ENCODE data around the gene ECSCR.

ECSCR gene

GRCh38 chr5:139475865-139476617 is 13.5 kb upstream of the ECSCR start:
- TF ChIP-seq CTCF (IDR thresholded peaks at IDR 0.05; ENCODE audit: low read depth, low read length), result no peak
- no peak overlapping the region for H3K4me3 ChIP-seq (replicated peaks in 1 of 2; ENCODE audit: low read depth in 2 of 2, low read length in 2 of 2)
- no peak for DNase-seq (ENCODE audit: low read depth in 2 of 2)

- DNase-seq (ENCODE audit: low read depth in 2 of 2), result peak; percentile 54 to 91
- H3K4me3 ChIP-seq (replicated peaks in 1 of 2; ENCODE audit: low read depth in 2 of 2, low read length in 2 of 2), result no peak overlapping the region
- no peak for TF ChIP-seq CTCF (IDR thresholded peaks at IDR 0.05; ENCODE audit: low read depth, low read length)
These were observed 12.6 kb upstream of the ECSCR start for GRCh38 chr5:139474890-139475791.

GRCh38 chr5:139473565-139473964 is 11.0 kb upstream of the ECSCR start:
- peak in 1 of 2 donors; percentile 49 for DNase-seq (ENCODE audit: low read depth in 2 of 2)
- no peak for TF ChIP-seq CTCF (IDR thresholded peaks at IDR 0.05; ENCODE audit: low read depth, low read length)
- H3K4me3 ChIP-seq (replicated peaks in 1 of 2; ENCODE audit: low read depth in 2 of 2, low read length in 2 of 2), result no peak overlapping the region

GRCh38 chr5:139473105-139473504 is 10.6 kb upstream of the ECSCR start:
- no peak overlapping the region for H3K4me3 ChIP-seq (replicated peaks in 1 of 2; ENCODE audit: low read depth in 2 of 2, low read length in 2 of 2)
- peak in 1 of 2 donors; percentile 48 for DNase-seq (ENCODE audit: low read depth in 2 of 2)
- TF ChIP-seq CTCF (IDR thresholded peaks at IDR 0.05; ENCODE audit: low read depth, low read length), result no peak

- no peak for DNase-seq (ENCODE audit: low read depth in 2 of 2)
- TF ChIP-seq CTCF (IDR thresholded peaks at IDR 0.05; ENCODE audit: low read depth, low read length), result no peak
- H3K4me3 ChIP-seq (replicated peaks in 1 of 2; ENCODE audit: low read depth in 2 of 2, low read length in 2 of 2), result no peak overlapping the region
These were observed 10.0 kb upstream of the ECSCR start for GRCh38 chr5:139472386-139473030.

- DNase-seq (ENCODE audit: low read depth in 2 of 2), result no peak
- TF ChIP-seq CTCF (IDR thresholded peaks at IDR 0.05; ENCODE audit: low read depth, low read length), result no peak
- H3K4me3 ChIP-seq (replicated peaks in 1 of 2; ENCODE audit: low read depth in 2 of 2, low read length in 2 of 2), result no peak within 1 kb of the TSS
These were observed 8.3 kb upstream of the ECSCR start, which contains the start of gene SMIM33 for GRCh38 chr5:139470821-139471300. TSS of gene SMIM33 (plus strand) at chr5:139471004. CDS start at chr5:139471122, 118 bp downstream.
